Measurements from ENCODE around the gene ARL14EP. TPM values are rescaled to one million over a fixed set of nuclear protein-coding genes. Genes with fewer than 3 reads are reported as not detected.

The ARL14EP gene
- total and polyA plus RNA-seq, 2 of the 8 experiments (the other 6 are each of a cell fraction or from before 2014, with no cell fraction given) = 14.3 to 29.6 TPM

- TF ChIP-seq SIN3A (conservative IDR thresholded peaks at IDR 0.05 in 1 of 2, IDR thresholded peaks at IDR 0.05 in 1 of 2; ENCODE audit: low read depth in 1 of 2, low read length in 2 of 2) = no peak
- no peak for TF ChIP-seq ASH2L (IDR thresholded peaks at IDR 0.05; ENCODE audit: low read length)
- TF ChIP-seq ATF2 (IDR thresholded peaks at IDR 0.05; ENCODE audit: low read length) = no peak
- no peak for TF ChIP-seq POU5F1 (IDR thresholded peaks at IDR 0.05; ENCODE audit: low read depth, low read length)
- no peak for TF ChIP-seq SRF (IDR thresholded peaks at IDR 0.05; ENCODE audit: low read depth, low read length)
- no peak for TF ChIP-seq JUN (IDR thresholded peaks at IDR 0.05; ENCODE audit: low read depth, low read length)
Observed at GRCh38 chr11:30380846-30381245, 57.9 kb downstream of the ARL14EP start (continued).

Data from H1 (cell line).